IMR-90 (cell line): ENCODE measurements around the gene DLL4. TPM values are rescaled to one million over a fixed set of nuclear protein-coding genes. Genes with fewer than 3 reads are reported as not detected.
A peak's percentile ranks its signal among the peaks of the same experiment; 100 is the strongest.

Experiments used
- ATAC-seq: fragments of 200-7000 bp; cut with Tn5 transposase; 2 replicates; pipeline ENCODE4 v1.9.1; 2020; ENCODE audit warnings: low read depth, mild to moderate bottlenecking, moderate library complexity
- BruUV-seq: library from RNA; stranded (reverse); fragments of 400-500 nt; replicated peaks from 2 replicates; lab custom pipeline; 2021; lab: Mats Ljungman, UMichigan
- CTCF ChIA-PET: fragments of 300-600 bp; formaldehyde crosslinking; extraction: SDS; loops from one replicate; lab custom pipeline; 2021; ENCODE audit warnings: antibody characterized with exemption; lab: Yijun Ruan, JAX
- POLR2A ChIA-PET: fragments of 300-600 bp; sonication (Branson Sonifier 250); formaldehyde crosslinking; loops from one replicate; lab custom pipeline; 2022; ENCODE audit warnings: antibody characterized with exemption; ENCODE audit not compliant: unreplicated experiment; lab: Charles Lee
- DNase-seq: peaks from one replicate; pipeline ENCODE4 v3.0.0; 2013
- H2AFZ ChIP-seq: replicated peaks from 2 replicates; pipeline ENCODE3; 2013; ENCODE audit warnings: low read length, mild to moderate bottlenecking; ENCODE audit not compliant: poor library complexity
- H2AK5ac ChIP-seq: 2 replicates; pipeline ENCODE4 v1.6.1; 2013; ENCODE audit warnings: low read depth, low read length, inconsistent platforms
- H2AK9ac ChIP-seq: replicated peaks from 2 replicates; pipeline ENCODE3; 2013; ENCODE audit warnings: mild to moderate bottlenecking, low read depth, low read length, moderate library complexity; ENCODE audit not compliant: poor library complexity
- H2BK120ac ChIP-seq: 2 replicates; pipeline ENCODE4 v1.6.1; 2013; ENCODE audit warnings: low read depth, low read length, inconsistent platforms
- H2BK15ac ChIP-seq: 3 replicates; pipeline ENCODE4 v1.6.1; 2013; ENCODE audit warnings: low read depth, low read length, inconsistent platforms
- H2BK20ac ChIP-seq: 2 replicates; pipeline ENCODE4 v1.6.1; 2013; ENCODE audit warnings: low read depth, mild to moderate bottlenecking, inconsistent platforms, low read length, moderate library complexity
- H2BK5ac ChIP-seq: 2 replicates; pipeline ENCODE4 v1.6.1; 2013; ENCODE audit warnings: mild to moderate bottlenecking, low read depth, low read length, inconsistent platforms; ENCODE audit not compliant: poor library complexity, severe bottlenecking
- H3K14ac ChIP-seq: replicated peaks from 2 replicates; pipeline ENCODE4 v1.6.1; 2013; ENCODE audit warnings: low read depth, low read length, inconsistent platforms
- H3K18ac ChIP-seq: 2 replicates; pipeline ENCODE4 v1.6.1; 2013; ENCODE audit warnings: low read depth, low read length, control low read depth
- H3K23ac ChIP-seq: 2 replicates; pipeline ENCODE4 v1.6.1; 2013; ENCODE audit warnings: low read depth, low read length, inconsistent platforms
- H3K27ac ChIP-seq: 2 replicates; pipeline ENCODE4 v1.5.1; 2013; ENCODE audit warnings: mild to moderate bottlenecking, control low read depth, low read length; ENCODE audit not compliant: insufficient read depth
- H3K27me3 ChIP-seq: 2 replicates; pipeline ENCODE4 v1.6.1; 2013; ENCODE audit warnings: low read length; ENCODE audit not compliant: control insufficient read depth, insufficient read depth
- H3K36me3 ChIP-seq: 2 replicates; pipeline ENCODE4 v1.6.1; 2013; ENCODE audit warnings: low read length, mixed read lengths; ENCODE audit not compliant: control insufficient read depth, insufficient read depth
- H3K4ac ChIP-seq: 2 replicates; pipeline ENCODE4 v1.6.1; 2013; ENCODE audit warnings: low read depth, low read length, inconsistent platforms
- H3K4me1 ChIP-seq: 2 replicates; pipeline ENCODE4 v1.6.1; 2013; ENCODE audit warnings: low read length, mixed read lengths; ENCODE audit not compliant: control insufficient read depth, insufficient read depth
- H3K4me2 ChIP-seq: 2 replicates; pipeline ENCODE4 v1.6.1; 2013; ENCODE audit warnings: low read depth, mild to moderate bottlenecking, control low read depth, low read length, moderate library complexity
- H3K4me3 ChIP-seq: 2 replicates; pipeline ENCODE4 v1.5.1; 2013; ENCODE audit warnings: low read depth, mild to moderate bottlenecking, control low read depth, low read length, moderate library complexity; ENCODE audit not compliant: insufficient read depth
- H3K56ac ChIP-seq: 2 replicates; pipeline ENCODE4 v1.6.1; 2013; ENCODE audit warnings: low read length, inconsistent platforms; ENCODE audit not compliant: insufficient read depth; ENCODE audit errors: extremely low read depth
- H3K79me1 ChIP-seq, 2 experiments: 2 replicates each; pipeline ENCODE4 v1.6.1; 2013; ENCODE audit warnings: low read length in 2 of 2, inconsistent platforms in 1 of 2, low read depth in 1 of 2
- H3K9ac ChIP-seq: 2 replicates; pipeline ENCODE4 v1.6.1; 2013; ENCODE audit warnings: low read depth, low read length, control low read depth
- H3K9me1 ChIP-seq: 2 replicates; pipeline ENCODE4 v1.6.1; 2013; ENCODE audit warnings: low read length, inconsistent platforms; ENCODE audit not compliant: insufficient read depth
- H3K9me3 ChIP-seq: 2 replicates; pipeline ENCODE4 v1.6.1; 2013; ENCODE audit warnings: low read length; ENCODE audit not compliant: control insufficient read depth, insufficient read depth
- H4K20me1 ChIP-seq: 2 replicates; pipeline ENCODE4 v1.6.1; 2013; ENCODE audit warnings: low read length, inconsistent platforms; ENCODE audit not compliant: insufficient read depth
- H4K5ac ChIP-seq: 2 replicates; pipeline ENCODE4 v1.6.1; 2013; ENCODE audit warnings: mild to moderate bottlenecking, low read depth, low read length, control low read depth
- H4K8ac ChIP-seq, 2 experiments: 2 replicates each; pipeline ENCODE4 v1.6.1; 2013; ENCODE audit warnings: low read depth in 2 of 2, low read length in 2 of 2, control low read depth in 1 of 2, inconsistent platforms in 1 of 2
- H4K91ac ChIP-seq: 2 replicates; pipeline ENCODE4 v1.6.1; 2013; ENCODE audit warnings: low read depth, low read length, inconsistent platforms; ENCODE audit not compliant: insufficient read depth
- BHLHE40 ChIP-seq: fragments of 150-350 bp; IDR thresholded peaks from 2 replicates; pipeline ENCODE4 v1.6.1; 2016; ENCODE audit warnings: mild to moderate bottlenecking, low read depth, low read length
- MAFK ChIP-seq: IDR thresholded peaks from 2 replicates; pipeline ENCODE4 v1.6.1; 2012; ENCODE audit warnings: low read depth, low read length, improper control_type of control experiment
- MAZ ChIP-seq: IDR thresholded peaks from 2 replicates; pipeline ENCODE4 v1.6.1; 2012; ENCODE audit warnings: low read depth, mild to moderate bottlenecking, low read length, improper control_type of control experiment, moderate library complexity, borderline replicate concordance
- NFE2L2 ChIP-seq: fragments of 150-350 bp; IDR thresholded peaks from 2 replicates; pipeline ENCODE4 v1.6.1; 2016; ENCODE audit warnings: low read depth, mild to moderate bottlenecking, low read length
- WGBS, 2 experiments: methylation state at CpG; one replicate each; pipeline versions ENCODE4 v1.1.5 to v1.1.7; 2013; ENCODE audit warnings: missing lambda C conversion rate in 2 of 2; ENCODE audit not compliant: insufficient read length in 1 of 2; ENCODE audit errors: extremely low coverage in 2 of 2; 5-methylcytosine and 5-hydroxymethylcytosine counted together
- dilution Hi-C: fragments of 300-500 bp; cut with HindIII; formaldehyde crosslinking; loops from one replicate; pipeline ENCODE4 v1.14.3; 2018; ENCODE audit warnings: low sequenced_read_pairs; ENCODE audit not compliant: unreplicated experiment
- in situ Hi-C: fragments of 300-500 bp; cut with MboI; formaldehyde crosslinking; loops from 3 replicates; pipeline ENCODE4 v1.14.3; 2019; ENCODE audit warnings: low sequenced_read_pairs, inconsistent platforms, mixed read lengths
- intact Hi-C: fragments of 100-400 bp; cut with micrococcal nuclease; formaldehyde crosslinking; loops from 2 replicates; pipeline ENCODE4 v1.10.0; 2022
- polyA plus RNA-seq, 3 experiments: library from polyadenylated mRNA; depleted of rRNA; stranded (reverse); fragments of >200 nt; gene quantifications; 2 replicates each; pipeline ENCODE4 v1.2.3, GENCODE V29; 2012; ENCODE audit warnings: low replicate concordance in 1 of 3
- total RNA-seq: library from RNA; depleted of rRNA; stranded (reverse); fragments of >200 nt; gene quantifications from 2 replicates; pipeline ENCODE4 v1.2.3, GENCODE V29; 2012

The DLL4 gene
- total and polyA plus RNA-seq, 2 of the 4 experiments (the other 2 are of a cell fraction): 1.8 to 3.4 TPM

DNA sequence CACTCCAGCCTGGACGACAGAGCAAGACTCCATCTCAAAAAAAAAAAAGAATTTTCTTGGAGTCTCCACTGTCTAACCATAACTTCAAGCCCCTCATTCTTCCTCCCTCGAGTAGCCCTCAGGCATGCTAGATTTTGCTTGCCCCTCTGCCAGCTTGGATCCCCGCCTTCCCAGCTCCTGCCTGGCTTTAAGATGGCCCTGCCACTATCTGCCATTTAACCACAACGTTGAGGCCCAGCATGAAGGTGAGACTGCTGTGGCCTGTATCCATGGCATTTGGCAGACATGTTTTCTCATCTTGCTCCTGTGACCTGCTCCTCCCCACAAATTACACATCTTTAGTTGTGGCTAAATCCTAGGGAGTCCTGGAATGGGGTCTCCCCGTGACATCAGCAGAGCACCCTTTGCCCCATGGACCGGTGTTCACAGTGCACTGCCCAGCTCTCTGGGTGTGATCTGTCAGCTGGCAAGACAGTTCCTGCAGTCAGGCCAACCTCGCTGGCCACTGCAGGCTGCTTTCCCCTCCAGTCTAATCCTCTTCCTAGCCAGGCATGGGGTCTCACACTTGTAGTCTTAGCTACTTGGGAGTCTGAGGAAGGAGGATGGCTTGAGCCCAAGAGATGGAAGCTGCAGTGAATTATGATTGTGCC is 24.5 kb upstream of the DLL4 start:
- Histone ChIP-seq H3K4me3 (no peak overlapping the region), H3K27me3 (no peaks in the 10 kb centered on the region), H3K18ac (no peak overlapping the region), H3K14ac (no peak overlapping the region), H2AK5ac (peak overlapping the region; percentile 58), H3K4ac (peak overlapping the region; percentile 16; the same call in 1 of the 2 replicates), H4K20me1 (peaks cover 33% of the 10 kb centered on the region), H2BK15ac (no peak overlapping the region; the same call in 2 of the 3 replicates), H4K91ac (no peak overlapping the region), H3K23ac (no peak overlapping the region), H2BK20ac (peak overlapping the region; percentile 63; the same call in 1 of the 2 replicates), H3K27ac (no peak overlapping the region), H3K9me3 (no peaks in the 10 kb centered on the region), H2AFZ (no peak overlapping the region), H3K9ac (no peak overlapping the region), H4K5ac (no peak overlapping the region), H3K9me1 (peaks cover 6% of the 10 kb centered on the region; the same call in 1 of the 2 replicates), H3K4me2 (no peak overlapping the region), H3K36me3 (peaks cover 40% of the 10 kb centered on the region), H2BK5ac (no peak overlapping the region), H4K8ac (peak overlapping the region in 1 of 2 experiments; percentile 20; a peak in 1 of 4 replicates), H3K79me1 (peaks cover 5 to 44% of the 10 kb centered on the region in 2 experiments; a peak in 3 of 4 replicates), H2AK9ac (peak overlapping the region; percentile 76), H3K56ac (no peak overlapping the region), H2BK120ac (peak overlapping the region; percentile 30; the same call in 1 of the 2 replicates), H3K4me1 (peaks cover 16% of the 10 kb centered on the region)
- no TSS peak for BruUV-seq
- DNase-seq: no peak
- TF ChIP-seq NFE2L2: no peak
- no peak for TF ChIP-seq MAZ
- no peak for TF ChIP-seq BHLHE40
- no peak for TF ChIP-seq MAFK
- no peak for ATAC-seq
- in situ Hi-C loops (loop anchor here (5.0 to 10.0 kb wide), 2 partner anchors 120 to 283 kb away; no protein-coding TSS in a partner anchor), intact Hi-C loops (loop anchor here (1.0 to 10.0 kb wide), 4 partner anchors 38 to 428 kb away; partner anchors contain the start of genes INO80, NUSAP1 and OIP5), dilution Hi-C loops (no loop called here)
- POLR2A ChIA-PET: interaction anchor here (1.0 kb wide), 1 partner anchor 87 kb away, joined by 3 read pairs; no protein-coding TSS in a partner anchor
- WGBS, 2 experiments: 89% methylated on average over 3 of the region's 7 CpGs; no CpG with 5 or more reads in 1 of the 2 experiments
- CTCF ChIA-PET: interaction anchor here (0.6 to 3.0 kb wide), 14 partner anchors 10 to 280 kb away, joined by 3 to 20 read pairs (median 4); partner anchors contain the start of genes DLL4 and VPS18
